ENCODE results near the gene USP2.

DNA sequence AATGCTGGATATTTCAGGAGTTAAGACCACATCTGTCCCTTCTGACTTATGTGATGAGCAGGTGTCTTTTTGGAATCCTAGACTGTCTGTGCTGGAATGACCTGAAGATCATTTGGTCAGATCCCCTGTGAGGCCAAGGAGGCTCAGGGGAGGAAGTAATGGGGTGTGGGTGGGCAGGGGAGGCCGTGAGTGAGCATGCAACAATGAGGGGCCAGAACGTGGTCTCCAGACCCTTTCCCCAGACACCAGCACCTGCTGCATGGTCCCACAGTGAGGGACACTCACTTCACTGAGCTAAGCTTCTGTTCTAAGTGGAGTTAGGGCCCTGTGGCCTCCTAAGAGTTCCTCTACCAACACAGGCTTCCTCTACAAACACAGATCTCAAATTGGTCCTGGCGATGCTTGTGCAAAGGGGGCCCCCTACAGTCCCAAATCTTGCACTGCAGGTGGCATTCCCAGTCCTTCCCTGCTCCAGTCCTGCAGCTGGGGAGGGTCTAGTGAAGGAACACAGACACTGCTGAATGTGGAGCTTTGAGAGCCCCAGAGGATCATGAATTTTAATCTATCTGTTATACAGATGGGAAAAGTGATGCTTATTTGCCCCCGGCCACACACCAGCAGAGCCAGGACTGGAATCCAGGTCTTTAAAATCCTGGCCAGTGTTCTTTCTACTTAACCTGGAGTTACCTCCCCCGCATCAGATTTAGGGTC, 7.4 kb downstream of the USP2 start:
- TF ChIP-seq, protein P1, sequence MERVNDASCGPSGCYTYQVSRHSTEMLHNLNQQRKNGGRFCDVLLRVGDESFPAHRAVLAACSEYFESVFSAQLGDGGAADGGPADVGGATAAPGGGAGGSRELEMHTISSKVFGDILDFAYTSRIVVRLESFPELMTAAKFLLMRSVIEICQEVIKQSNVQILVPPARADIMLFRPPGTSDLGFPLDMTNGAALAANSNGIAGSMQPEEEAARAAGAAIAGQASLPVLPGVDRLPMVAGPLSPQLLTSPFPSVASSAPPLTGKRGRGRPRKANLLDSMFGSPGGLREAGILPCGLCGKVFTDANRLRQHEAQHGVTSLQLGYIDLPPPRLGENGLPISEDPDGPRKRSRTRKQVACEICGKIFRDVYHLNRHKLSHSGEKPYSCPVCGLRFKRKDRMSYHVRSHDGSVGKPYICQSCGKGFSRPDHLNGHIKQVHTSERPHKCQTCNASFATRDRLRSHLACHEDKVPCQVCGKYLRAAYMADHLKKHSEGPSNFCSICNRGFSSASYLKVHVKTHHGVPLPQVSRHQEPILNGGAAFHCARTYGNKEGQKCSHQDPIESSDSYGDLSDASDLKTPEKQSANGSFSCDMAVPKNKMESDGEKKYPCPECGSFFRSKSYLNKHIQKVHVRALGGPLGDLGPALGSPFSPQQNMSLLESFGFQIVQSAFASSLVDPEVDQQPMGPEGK (CRISPR knock-in tag; IDR thresholded peaks at IDR 0.05; ENCODE audit: borderline replicate concordance) = no peak
- TF ChIP-seq RARB (CRISPR knock-in tag; IDR thresholded peaks at IDR 0.05) (no peak), ZNF565 (CRISPR knock-in tag; conservative IDR thresholded peaks at IDR 0.05; ENCODE audit: low read depth) (no peak), ZC3H10 (CRISPR knock-in tag; IDR thresholded peaks at IDR 0.05) (no peak), ESRRG (CRISPR knock-in tag; IDR thresholded peaks at IDR 0.05) (no peak)
- TF ChIP-seq, protein P2, sequence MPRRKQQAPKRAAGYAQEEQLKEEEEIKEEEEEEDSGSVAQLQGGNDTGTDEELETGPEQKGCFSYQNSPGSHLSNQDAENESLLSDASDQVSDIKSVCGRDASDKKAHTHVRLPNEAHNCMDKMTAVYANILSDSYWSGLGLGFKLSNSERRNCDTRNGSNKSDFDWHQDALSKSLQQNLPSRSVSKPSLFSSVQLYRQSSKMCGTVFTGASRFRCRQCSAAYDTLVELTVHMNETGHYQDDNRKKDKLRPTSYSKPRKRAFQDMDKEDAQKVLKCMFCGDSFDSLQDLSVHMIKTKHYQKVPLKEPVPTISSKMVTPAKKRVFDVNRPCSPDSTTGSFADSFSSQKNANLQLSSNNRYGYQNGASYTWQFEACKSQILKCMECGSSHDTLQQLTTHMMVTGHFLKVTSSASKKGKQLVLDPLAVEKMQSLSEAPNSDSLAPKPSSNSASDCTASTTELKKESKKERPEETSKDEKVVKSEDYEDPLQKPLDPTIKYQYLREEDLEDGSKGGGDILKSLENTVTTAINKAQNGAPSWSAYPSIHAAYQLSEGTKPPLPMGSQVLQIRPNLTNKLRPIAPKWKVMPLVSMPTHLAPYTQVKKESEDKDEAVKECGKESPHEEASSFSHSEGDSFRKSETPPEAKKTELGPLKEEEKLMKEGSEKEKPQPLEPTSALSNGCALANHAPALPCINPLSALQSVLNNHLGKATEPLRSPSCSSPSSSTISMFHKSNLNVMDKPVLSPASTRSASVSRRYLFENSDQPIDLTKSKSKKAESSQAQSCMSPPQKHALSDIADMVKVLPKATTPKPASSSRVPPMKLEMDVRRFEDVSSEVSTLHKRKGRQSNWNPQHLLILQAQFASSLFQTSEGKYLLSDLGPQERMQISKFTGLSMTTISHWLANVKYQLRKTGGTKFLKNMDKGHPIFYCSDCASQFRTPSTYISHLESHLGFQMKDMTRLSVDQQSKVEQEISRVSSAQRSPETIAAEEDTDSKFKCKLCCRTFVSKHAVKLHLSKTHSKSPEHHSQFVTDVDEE (CRISPR knock-in tag; IDR thresholded peaks at IDR 0.05) = no peak
- TF ChIP-seq, protein P3, sequence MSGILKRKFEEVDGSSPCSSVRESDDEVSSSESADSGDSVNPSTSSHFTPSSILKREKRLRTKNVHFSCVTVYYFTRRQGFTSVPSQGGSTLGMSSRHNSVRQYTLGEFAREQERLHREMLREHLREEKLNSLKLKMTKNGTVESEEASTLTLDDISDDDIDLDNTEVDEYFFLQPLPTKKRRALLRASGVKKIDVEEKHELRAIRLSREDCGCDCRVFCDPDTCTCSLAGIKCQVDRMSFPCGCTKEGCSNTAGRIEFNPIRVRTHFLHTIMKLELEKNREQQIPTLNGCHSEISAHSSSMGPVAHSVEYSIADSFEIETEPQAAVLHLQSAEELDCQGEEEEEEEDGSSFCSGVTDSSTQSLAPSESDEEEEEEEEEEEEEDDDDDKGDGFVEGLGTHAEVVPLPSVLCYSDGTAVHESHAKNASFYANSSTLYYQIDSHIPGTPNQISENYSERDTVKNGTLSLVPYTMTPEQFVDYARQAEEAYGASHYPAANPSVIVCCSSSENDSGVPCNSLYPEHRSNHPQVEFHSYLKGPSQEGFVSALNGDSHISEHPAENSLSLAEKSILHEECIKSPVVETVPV (CRISPR knock-in tag; IDR thresholded peaks at IDR 0.05) = no peak

Data from SK-N-SH treated with all-trans-retinoic acid at 6 μM for 48 hours (cell line).